ENCODE data around the gene BEGAIN. TPM values are rescaled to one million over a fixed set of nuclear protein-coding genes. Genes with fewer than 3 reads are reported as not detected.

BEGAIN gene
- polyA plus RNA-seq, 1 donor from 2014 or later: 10.9 TPM

GRCh38 chr14:100590726-100591452 lies 3.7 kb upstream of the BEGAIN start:
- H4K20me1 ChIP-seq (ENCODE audit: insufficient read depth): no peaks in the 10 kb centered on the region

More at GRCh38 chr14:100590726-100591452, 3.7 kb upstream of the BEGAIN start:
- no peak overlapping the region for H3K4me3 ChIP-seq (ENCODE audit: low read length)
- TF ChIP-seq REST (IDR thresholded peaks at IDR 0.05; ENCODE audit: borderline replicate concordance): no peak
- no peak for TF ChIP-seq RAD21 (conservative IDR thresholded peaks at IDR 0.05)
- TF ChIP-seq SMC3 (conservative IDR thresholded peaks at IDR 0.05; ENCODE audit: poor library complexity): no peak
- TF ChIP-seq MXI1 (conservative IDR thresholded peaks at IDR 0.05; ENCODE audit: poor library complexity, severe bottlenecking): no peak
- TF ChIP-seq EZH2 (IDR thresholded peaks at IDR 0.05; ENCODE audit: borderline replicate concordance, insufficient read depth, low read length, poor library complexity, severe bottlenecking): no peak
- TF ChIP-seq CTCF (IDR thresholded peaks at IDR 0.05; ENCODE audit: poor library complexity, severe bottlenecking): no peak
- TF ChIP-seq TAF1 (IDR thresholded peaks at IDR 0.05; ENCODE audit: low read depth): no peak
- no peak for TF ChIP-seq EP300 (conservative IDR thresholded peaks at IDR 0.05; ENCODE audit: poor library complexity, severe bottlenecking)
- TF ChIP-seq POLR2AphosphoS5 (IDR thresholded peaks at IDR 0.05): no peak
- no peak overlapping the region for H3K27ac ChIP-seq (ENCODE audit: low read length)
- H3K4me2 ChIP-seq (ENCODE audit: low read length): no peak overlapping the region
- no peaks in the 10 kb centered on the region for H3K27me3 ChIP-seq (ENCODE audit: insufficient read depth, low read depth, low read length)
- no peak overlapping the region for H2AFZ ChIP-seq (ENCODE audit: low read depth, low read length)
- no peaks in the 10 kb centered on the region for H3F3A ChIP-seq (ENCODE audit: insufficient read depth, low read length, poor library complexity, severe bottlenecking)
- H3K36me3 ChIP-seq (ENCODE audit: insufficient read depth, low read length): no peaks in the 10 kb centered on the region
- H3K9me2 ChIP-seq (ENCODE audit: insufficient read depth, low read length): no peaks in the 10 kb centered on the region
- no peaks in the 10 kb centered on the region for H3K79me2 ChIP-seq (replicated peaks; ENCODE audit: insufficient read depth, low read length)
- H3K9ac ChIP-seq (ENCODE audit: low read length): no peak overlapping the region
- H3K9me3 ChIP-seq (ENCODE audit: low read length): no peaks in the 10 kb centered on the region
